CD4-positive, alpha-beta T cell treated with Interferon alpha-2 for 1 hour (primary cell): ENCODE measurements around the gene FOXO1.
A peak's percentile ranks its signal among the peaks of the same experiment; 100 is the strongest.

ENCODE experiments used
- DNase-seq, 2 donors: peaks; one replicate each; pipeline ENCODE4 v3.0.0-alpha.2; 2020 to 2022

The FOXO1 gene

GRCh38 chr13:40635315-40635995 lies 31.0 kb downstream of the FOXO1 start:
- DNase-seq, result no peak

GRCh38 chr13:40632915-40633314 lies 33.5 kb downstream of the FOXO1 start:
- no peak for DNase-seq

- DNase-seq, result no peak
Observed at GRCh38 chr13:40631605-40632004, 34.8 kb downstream of the FOXO1 start.

GRCh38 chr13:40629678-40630384 lies 36.6 kb downstream of the FOXO1 start:
- DNase-seq, result no peak

- no peak for DNase-seq
Observed at GRCh38 chr13:40626977-40627376, 39.5 kb downstream of the FOXO1 start.

GRCh38 chr13:40626561-40626960 lies 39.9 kb downstream of the FOXO1 start:
- DNase-seq, result no peak

GRCh38 chr13:40624986-40625385 lies 41.5 kb downstream of the FOXO1 start:
- DNase-seq, result no peak

GRCh38 chr13:40624383-40624782 lies 42.1 kb downstream of the FOXO1 start:
- DNase-seq, result no peak

- DNase-seq, result no peak
Observed at GRCh38 chr13:40622761-40623160, 43.7 kb downstream of the FOXO1 start.

GRCh38 chr13:40622246-40622645 lies 44.2 kb downstream of the FOXO1 start:
- DNase-seq, result no peak

- no peak for DNase-seq
Observed at GRCh38 chr13:40619479-40619814, 47.0 kb downstream of the FOXO1 start.

GRCh38 chr13:40618581-40619478 lies 47.6 kb downstream of the FOXO1 start:
- no peak for DNase-seq

- DNase-seq, result no peak
Observed at GRCh38 chr13:40617801-40618356, 48.6 kb downstream of the FOXO1 start.

GRCh38 chr13:40615619-40616018 lies 50.8 kb downstream of the FOXO1 start:
- DNase-seq, result no peak

GRCh38 chr13:40613914-40614313 lies 52.5 kb downstream of the FOXO1 start:
- no peak for DNase-seq

- DNase-seq, result peak; percentile 64 to 81
Observed at GRCh38 chr13:40613192-40613818, 53.1 kb downstream of the FOXO1 start.

- DNase-seq, result no peak
Observed at GRCh38 chr13:40612041-40612440, 54.4 kb downstream of the FOXO1 start.

GRCh38 chr13:40611635-40612034 lies 54.8 kb downstream of the FOXO1 start:
- DNase-seq, result no peak

GRCh38 chr13:40611004-40611403 lies 55.4 kb downstream of the FOXO1 start:
- no peak for DNase-seq

- DNase-seq, result no peak
Observed at GRCh38 chr13:40609972-40610726, 56.3 kb downstream of the FOXO1 start.

- no peak for DNase-seq
Observed at GRCh38 chr13:40608308-40608707, 58.1 kb downstream of the FOXO1 start.

GRCh38 chr13:40605573-40605972 lies 60.9 kb downstream of the FOXO1 start:
- no peak for DNase-seq
